Thyroid gland (tissue), 4 donors: ENCODE data around the gene CREB3L2.

Source experiments
- POLR2A ChIP-seq, 2 donors: fragments of 450-650 bp; IDR thresholded peaks; one replicate each; pipeline ENCODE4 v1.6.1; 2017; ENCODE audit warnings: antibody characterized with exemption in 2 of 2, mild to moderate bottlenecking in 2 of 2, moderate library complexity in 1 of 2
- TF ChIP-seq, protein P1 (sequence below), 6 experiments: fragments of 200-600 bp in 3 of 6; fragments of 450-650 bp in 3 of 6; sonication (generic) in 3 of 6; IDR thresholded peaks; one replicate each; pipeline ENCODE4 v1.5.1; 2016 to 2019; ENCODE audit warnings: antibody characterized with exemption in 6 of 6, mild to moderate bottlenecking in 2 of 6, inconsistent platforms in 1 of 6, moderate library complexity in 1 of 6

DNA sequence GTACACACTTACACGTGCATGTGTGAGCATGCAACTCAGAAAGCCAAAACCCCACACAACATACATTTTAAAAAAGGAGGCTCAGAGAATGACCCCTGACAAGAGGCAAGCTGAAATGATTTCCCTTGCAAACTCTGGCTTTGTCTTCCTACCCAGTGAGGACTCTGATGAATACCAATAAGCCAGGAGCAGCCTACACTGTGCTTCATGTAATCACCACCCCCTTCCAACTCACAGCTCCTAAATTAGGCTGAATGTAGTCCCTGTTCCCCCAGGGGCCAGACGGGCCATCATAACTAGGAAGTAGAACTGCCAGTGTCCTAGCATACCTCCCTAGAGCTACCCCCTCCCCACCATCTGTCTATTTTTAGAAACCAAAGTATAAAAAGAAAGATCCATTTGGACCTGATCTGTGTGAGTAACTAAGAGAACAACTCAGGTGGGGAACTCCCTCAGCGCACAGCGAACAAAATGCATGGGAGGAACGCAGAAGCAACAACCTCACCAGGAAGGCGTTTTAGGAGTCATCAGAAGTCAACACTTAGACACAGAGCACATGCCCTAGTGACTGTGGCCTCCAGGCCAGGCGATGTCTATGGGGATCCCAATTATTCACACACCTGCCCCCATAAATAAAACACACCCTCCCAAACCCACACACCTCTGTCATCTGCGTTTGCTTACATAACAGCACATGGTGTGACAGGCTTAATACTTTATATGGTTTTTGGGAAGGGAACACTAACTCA, 157.0 kb downstream of the CREB3L2 start:
- TF ChIP-seq, protein P1, sequence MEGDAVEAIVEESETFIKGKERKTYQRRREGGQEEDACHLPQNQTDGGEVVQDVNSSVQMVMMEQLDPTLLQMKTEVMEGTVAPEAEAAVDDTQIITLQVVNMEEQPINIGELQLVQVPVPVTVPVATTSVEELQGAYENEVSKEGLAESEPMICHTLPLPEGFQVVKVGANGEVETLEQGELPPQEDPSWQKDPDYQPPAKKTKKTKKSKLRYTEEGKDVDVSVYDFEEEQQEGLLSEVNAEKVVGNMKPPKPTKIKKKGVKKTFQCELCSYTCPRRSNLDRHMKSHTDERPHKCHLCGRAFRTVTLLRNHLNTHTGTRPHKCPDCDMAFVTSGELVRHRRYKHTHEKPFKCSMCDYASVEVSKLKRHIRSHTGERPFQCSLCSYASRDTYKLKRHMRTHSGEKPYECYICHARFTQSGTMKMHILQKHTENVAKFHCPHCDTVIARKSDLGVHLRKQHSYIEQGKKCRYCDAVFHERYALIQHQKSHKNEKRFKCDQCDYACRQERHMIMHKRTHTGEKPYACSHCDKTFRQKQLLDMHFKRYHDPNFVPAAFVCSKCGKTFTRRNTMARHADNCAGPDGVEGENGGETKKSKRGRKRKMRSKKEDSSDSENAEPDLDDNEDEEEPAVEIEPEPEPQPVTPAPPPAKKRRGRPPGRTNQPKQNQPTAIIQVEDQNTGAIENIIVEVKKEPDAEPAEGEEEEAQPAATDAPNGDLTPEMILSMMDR (IDR thresholded peaks at IDR 0.05): no peak
- no peak for TF ChIP-seq POLR2A (IDR thresholded peaks at IDR 0.05)
